HepG2 (cell line): Measurements from ENCODE around the gene OTOP3. TPM values are rescaled to one million over a fixed set of nuclear protein-coding genes. Genes with fewer than 3 reads are reported as not detected.

ENCODE experiments used
- CCAR2 ChIP-seq: fragments of 200-400 bp; formaldehyde crosslinking; optimal IDR thresholded peaks from 2 replicates; pipeline ENCODE3; 2018; ENCODE audit warnings: low read depth, mild to moderate bottlenecking, low read length, moderate library complexity
- ETV5 ChIP-seq: IDR thresholded peaks from 2 replicates; pipeline ENCODE4 v1.6.1; 2018; ENCODE audit warnings: missing biosample characterization, missing genetic modification reagents, inconsistent platforms, borderline replicate concordance
- FOXC1 ChIP-seq: sonication (generic); formaldehyde crosslinking; IDR thresholded peaks from 2 replicates; pipeline ENCODE4 v1.8.0; 2022; ENCODE audit warnings: mild to moderate bottlenecking, missing genetic modification reagents, borderline replicate concordance
- GTF2F1 ChIP-seq: fragments of 150-350 bp; IDR thresholded peaks from 2 replicates; pipeline ENCODE4 v1.6.1; 2014; ENCODE audit warnings: low read length
- KDM1A ChIP-seq: IDR thresholded peaks from 2 replicates; pipeline ENCODE4 v1.6.1; 2016; ENCODE audit warnings: missing compliant biosample characterization
- MTA3 ChIP-seq: sonication (generic); formaldehyde crosslinking; IDR thresholded peaks from 2 replicates; pipeline ENCODE4 v1.4.0; 2020; ENCODE audit warnings: missing genetic modification reagents
- POLR2AphosphoS5 ChIP-seq: IDR thresholded peaks from 2 replicates; pipeline ENCODE4 v1.6.1; 2012; ENCODE audit warnings: low read depth, low read length
- REXO4 ChIP-seq: sonication (generic); formaldehyde crosslinking; IDR thresholded peaks from 2 replicates; pipeline ENCODE4 v1.8.0; 2022; ENCODE audit warnings: missing genetic modification reagents, mild to moderate bottlenecking, borderline replicate concordance
- SP1 ChIP-seq, 2 experiments: fragments of 450-650 bp in 1 of 2; sonication (generic) in 1 of 2; formaldehyde crosslinking in 1 of 2; IDR thresholded peaks; 2 replicates each; pipeline versions ENCODE4 v1.4.0 to v1.6.1; 2016 to 2020; ENCODE audit warnings: missing genetic modification reagents in 1 of 2
- SSRP1 ChIP-seq: IDR thresholded peaks from 2 replicates; pipeline ENCODE4 v1.6.1; 2016; ENCODE audit warnings: control low read depth
- TAF1 ChIP-seq: sonication (generic); formaldehyde crosslinking; IDR thresholded peaks from 2 replicates; pipeline ENCODE4 v1.4.0; 2020; ENCODE audit warnings: missing genetic modification reagents
- TP53 ChIP-seq: sonication (generic); formaldehyde crosslinking; conservative IDR thresholded peaks from 2 replicates; pipeline ENCODE4 v1.4.0; 2020; ENCODE audit warnings: missing genetic modification reagents
- ZBTB21 ChIP-seq: sonication (generic); formaldehyde crosslinking; IDR thresholded peaks from 2 replicates; pipeline ENCODE4 v1.4.0; 2020; ENCODE audit warnings: missing genetic modification reagents
- ZKSCAN8 ChIP-seq: IDR thresholded peaks from 2 replicates; pipeline ENCODE4 v1.6.1; 2016; ENCODE audit warnings: borderline replicate concordance, missing genetic modification reagents, missing compliant biosample characterization
- ZNF235 ChIP-seq: sonication (generic); formaldehyde crosslinking; IDR thresholded peaks from 2 replicates; pipeline ENCODE4 v1.8.1; 2023; ENCODE audit warnings: mild to moderate bottlenecking, missing genetic modification reagents, borderline replicate concordance
- ZNF274 ChIP-seq: sonication (generic); formaldehyde crosslinking; IDR thresholded peaks from 2 replicates; pipeline ENCODE4 v1.5.1; 2020; ENCODE audit warnings: mild to moderate bottlenecking, missing genetic modification reagents
- ZNF598 ChIP-seq: sonication (generic); formaldehyde crosslinking; IDR thresholded peaks from 2 replicates; pipeline ENCODE4 v1.5.1; 2020; ENCODE audit warnings: mild to moderate bottlenecking, missing genetic modification reagents, borderline replicate concordance
- ZNF883 ChIP-seq: sonication (generic); formaldehyde crosslinking; IDR thresholded peaks from 2 replicates; pipeline ENCODE4 v1.5.1; 2020; ENCODE audit warnings: mild to moderate bottlenecking, missing genetic modification reagents; ENCODE audit errors: not compliant biosample characterization
- polyA plus RNA-seq, 8 experiments: library from polyadenylated mRNA; depleted of rRNA in 3 of 8; stranded (reverse) in 7 of 8; unstranded in 1 of 8; fragments of >200 nt; fragmentation: Illumina TruSeq in 4 of 8; extraction: Trizol in 4 of 8; gene quantifications; 2 replicates each; pipeline versions ENCODE4 v1.2.1 to v1.2.3, GENCODE V29; 2011 to 2016; ENCODE audit warnings: low read depth in 4 of 8, missing spikeins in 1 of 8, mixed read lengths in 1 of 8; ENCODE audit not compliant: insufficient read depth in 1 of 8
- total RNA-seq, 5 experiments: library from RNA; depleted of rRNA; stranded (reverse); fragments of >200 nt; fragmentation: Illumina TruSeq; extraction: Trizol; gene quantifications; 2 replicates each; pipeline ENCODE4 v1.2.3, GENCODE V29; 2016; ENCODE audit warnings: low read depth in 1 of 5
- TF ChIP-seq, protein P1 (sequence below): sonication (generic); formaldehyde crosslinking; IDR thresholded peaks from 2 replicates; pipeline ENCODE4 v1.4.0; 2020; ENCODE audit warnings: missing genetic modification reagents
- TF ChIP-seq, protein P2 (sequence below): sonication (generic); formaldehyde crosslinking; IDR thresholded peaks from 2 replicates; pipeline ENCODE4 v1.8.0; 2022; ENCODE audit warnings: mild to moderate bottlenecking, missing genetic modification reagents, borderline replicate concordance
- TF ChIP-seq, protein P3 (sequence below): sonication (generic); formaldehyde crosslinking; IDR thresholded peaks from 2 replicates; pipeline ENCODE4 v1.5.0; 2020; ENCODE audit warnings: missing genetic modification reagents, mild to moderate bottlenecking, borderline replicate concordance
- TF ChIP-seq, protein P4 (sequence below): sonication (generic); formaldehyde crosslinking; IDR thresholded peaks from 2 replicates; pipeline ENCODE4 v1.5.1; 2020; ENCODE audit warnings: mild to moderate bottlenecking, missing genetic modification reagents, moderate library complexity

OTOP3 gene
- total and polyA plus RNA-seq, 2 of the 13 experiments (the other 11 are each of a cell fraction or from before 2014, with no cell fraction given), result not detected

DNA sequence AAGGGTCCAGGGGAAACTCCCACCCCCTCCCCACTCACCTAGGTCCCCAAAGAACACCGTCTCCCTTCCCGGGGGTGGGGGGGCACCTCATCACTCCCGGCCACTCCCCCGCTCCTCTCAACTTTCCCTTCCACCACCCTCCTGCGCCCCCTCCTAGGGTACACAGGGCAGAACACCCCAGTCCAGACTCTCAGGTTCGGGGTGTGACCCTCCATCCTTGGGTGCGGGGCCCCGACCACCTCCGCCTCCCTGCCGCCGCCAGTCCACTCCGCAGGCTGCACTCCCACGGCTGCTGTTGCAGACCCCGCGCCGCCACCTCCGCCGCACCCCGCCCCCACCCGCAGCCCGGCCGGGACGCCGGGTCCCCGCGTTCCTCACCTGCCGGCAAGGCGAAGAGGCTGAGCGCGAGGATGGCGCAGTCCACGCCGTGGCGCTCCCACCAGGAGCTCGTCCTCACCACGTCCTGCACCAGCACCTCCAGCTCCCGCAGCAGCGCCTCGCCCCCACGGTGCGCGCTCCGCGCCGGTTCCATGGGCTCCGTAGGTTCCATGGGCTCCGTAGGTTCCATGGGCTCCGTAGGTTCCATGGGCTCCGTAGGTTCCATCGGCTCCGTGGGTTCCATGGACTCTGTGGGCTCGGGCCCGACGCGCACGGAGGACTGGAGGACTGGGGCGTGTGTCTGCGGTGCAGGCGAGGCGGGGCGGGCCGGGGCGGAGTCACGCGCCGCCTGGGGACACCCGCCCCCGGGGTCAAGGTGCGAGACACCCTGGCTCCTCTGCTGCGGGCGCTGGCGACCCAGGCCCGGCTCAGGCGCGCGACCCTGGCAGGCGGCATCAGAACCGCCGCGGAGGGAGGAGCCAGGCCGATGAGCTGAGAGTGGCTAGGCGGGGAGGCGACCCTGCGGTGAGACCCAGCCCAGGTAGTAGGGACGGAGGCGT, 42.5 kb upstream of the OTOP3 start, which contains the start of gene FADS6 (continued):
- TF ChIP-seq, protein P1, sequence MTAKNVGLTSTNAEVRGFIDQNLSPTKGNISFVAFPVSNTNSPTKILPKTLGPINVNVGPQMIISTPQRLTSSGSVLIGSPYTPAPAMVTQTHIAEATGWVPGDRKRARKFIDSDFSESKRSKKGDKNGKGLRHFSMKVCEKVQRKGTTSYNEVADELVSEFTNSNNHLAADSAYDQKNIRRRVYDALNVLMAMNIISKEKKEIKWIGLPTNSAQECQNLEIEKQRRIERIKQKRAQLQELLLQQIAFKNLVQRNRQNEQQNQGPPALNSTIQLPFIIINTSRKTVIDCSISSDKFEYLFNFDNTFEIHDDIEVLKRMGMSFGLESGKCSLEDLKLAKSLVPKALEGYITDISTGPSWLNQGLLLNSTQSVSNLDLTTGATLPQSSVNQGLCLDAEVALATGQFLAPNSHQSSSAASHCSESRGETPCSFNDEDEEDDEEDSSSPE, result no peak
- no peak for TF ChIP-seq ETV5
- no peak for TF ChIP-seq ZNF235
- TF ChIP-seq GTF2F1, result no peak
- no peak for TF ChIP-seq ZNF598 (CRISPR knock-in tag)
- peak; percentile 64 for TF ChIP-seq ZNF883 (CRISPR knock-in tag)
- TF ChIP-seq POLR2AphosphoS5, result no peak
- 0 out of 2 replicates have a peak, but pooled peaks have one; percentile 41 for TF ChIP-seq ZNF274 (CRISPR knock-in tag)
- no peak for TF ChIP-seq MTA3
- TF ChIP-seq, protein P2, sequence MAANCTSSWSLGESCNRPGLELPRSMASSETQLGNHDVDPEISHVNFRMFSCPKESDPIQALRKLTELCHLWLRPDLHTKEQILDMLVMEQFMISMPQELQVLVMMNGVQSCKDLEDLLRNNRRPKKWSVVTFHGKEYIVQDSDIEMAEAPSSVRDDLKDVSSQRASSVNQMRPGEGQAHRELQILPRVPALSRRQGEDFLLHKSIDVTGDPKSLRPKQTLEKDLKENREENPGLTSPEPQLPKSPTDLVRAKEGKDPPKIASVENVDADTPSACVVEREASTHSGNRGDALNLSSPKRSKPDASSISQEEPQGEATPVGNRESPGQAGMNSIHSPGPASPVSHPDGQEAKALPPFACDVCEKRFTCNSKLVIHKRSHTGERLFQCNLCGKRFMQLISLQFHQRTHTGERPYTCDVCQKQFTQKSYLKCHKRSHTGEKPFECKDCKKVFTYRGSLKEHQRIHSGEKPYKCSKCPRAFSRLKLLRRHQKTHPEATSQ, result no peak
- TF ChIP-seq REXO4 (CRISPR knock-in tag), result no peak
- no peak for TF ChIP-seq CCAR2
- TF ChIP-seq SSRP1 (CRISPR knock-in tag), result no peak
- TF ChIP-seq KDM1A (CRISPR knock-in tag), result no peak
- no peak for TF ChIP-seq ZKSCAN8 (CRISPR knock-in tag)
- no peak for TF ChIP-seq SP1 (IDR thresholded peaks at IDR 0.05)
- TF ChIP-seq SP1 (CRISPR knock-in tag; IDR thresholded peaks at IDR 0.05), result no peak
- TF ChIP-seq TAF1, result no peak
- TF ChIP-seq, protein P3, sequence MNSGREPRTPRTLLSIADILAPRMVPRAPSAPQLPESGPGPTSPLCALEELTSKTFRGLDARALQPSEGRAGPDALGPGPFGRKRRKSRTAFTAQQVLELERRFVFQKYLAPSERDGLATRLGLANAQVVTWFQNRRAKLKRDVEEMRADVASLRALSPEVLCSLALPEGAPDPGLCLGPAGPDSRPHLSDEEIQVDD (CRISPR knock-in tag), result peak; percentile 19; the same call in 1 of the 2 replicates
- TF ChIP-seq ZBTB21 (CRISPR knock-in tag), result no peak
- TF ChIP-seq, protein P4, sequence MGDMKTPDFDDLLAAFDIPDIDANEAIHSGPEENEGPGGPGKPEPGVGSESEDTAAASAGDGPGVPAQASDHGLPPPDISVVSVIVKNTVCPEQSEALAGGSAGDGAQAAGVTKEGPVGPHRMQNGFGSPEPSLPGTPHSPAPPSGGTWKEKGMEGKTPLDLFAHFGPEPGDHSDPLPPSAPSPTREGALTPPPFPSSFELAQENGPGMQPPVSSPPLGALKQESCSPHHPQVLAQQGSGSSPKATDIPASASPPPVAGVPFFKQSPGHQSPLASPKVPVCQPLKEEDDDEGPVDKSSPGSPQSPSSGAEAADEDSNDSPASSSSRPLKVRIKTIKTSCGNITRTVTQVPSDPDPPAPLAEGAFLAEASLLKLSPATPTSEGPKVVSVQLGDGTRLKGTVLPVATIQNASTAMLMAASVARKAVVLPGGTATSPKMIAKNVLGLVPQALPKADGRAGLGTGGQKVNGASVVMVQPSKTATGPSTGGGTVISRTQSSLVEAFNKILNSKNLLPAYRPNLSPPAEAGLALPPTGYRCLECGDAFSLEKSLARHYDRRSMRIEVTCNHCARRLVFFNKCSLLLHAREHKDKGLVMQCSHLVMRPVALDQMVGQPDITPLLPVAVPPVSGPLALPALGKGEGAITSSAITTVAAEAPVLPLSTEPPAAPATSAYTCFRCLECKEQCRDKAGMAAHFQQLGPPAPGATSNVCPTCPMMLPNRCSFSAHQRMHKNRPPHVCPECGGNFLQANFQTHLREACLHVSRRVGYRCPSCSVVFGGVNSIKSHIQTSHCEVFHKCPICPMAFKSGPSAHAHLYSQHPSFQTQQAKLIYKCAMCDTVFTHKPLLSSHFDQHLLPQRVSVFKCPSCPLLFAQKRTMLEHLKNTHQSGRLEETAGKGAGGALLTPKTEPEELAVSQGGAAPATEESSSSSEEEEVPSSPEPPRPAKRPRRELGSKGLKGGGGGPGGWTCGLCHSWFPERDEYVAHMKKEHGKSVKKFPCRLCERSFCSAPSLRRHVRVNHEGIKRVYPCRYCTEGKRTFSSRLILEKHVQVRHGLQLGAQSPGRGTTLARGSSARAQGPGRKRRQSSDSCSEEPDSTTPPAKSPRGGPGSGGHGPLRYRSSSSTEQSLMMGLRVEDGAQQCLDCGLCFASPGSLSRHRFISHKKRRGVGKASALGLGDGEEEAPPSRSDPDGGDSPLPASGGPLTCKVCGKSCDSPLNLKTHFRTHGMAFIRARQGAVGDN (CRISPR knock-in tag), result peak; percentile 65
- TF ChIP-seq TP53 (CRISPR knock-in tag), result no peak
- TF ChIP-seq FOXC1 (CRISPR knock-in tag), result 0 out of 2 replicates have a peak, but pooled peaks have one; percentile 17
